IPS-18a (cell line): ENCODE results near the gene OLA1.

ENCODE experiments used
- H3K27ac ChIP-seq: one replicate; pipeline ENCODE4 v1.5.1; 2013; ENCODE audit warnings: low read length
- H3K27me3 ChIP-seq: one replicate; pipeline ENCODE4 v1.6.1; 2013; ENCODE audit warnings: mild to moderate bottlenecking, low read length; ENCODE audit not compliant: control insufficient read depth, insufficient read depth
- H3K36me3 ChIP-seq: one replicate; pipeline ENCODE4 v1.6.1; 2013; ENCODE audit warnings: low read depth, low read length; ENCODE audit not compliant: control insufficient read depth
- H3K4me1 ChIP-seq: one replicate; pipeline ENCODE4 v1.6.1; 2013; ENCODE audit warnings: low read depth, low read length; ENCODE audit not compliant: control insufficient read depth
- H3K4me3 ChIP-seq: one replicate; pipeline ENCODE4 v1.5.1; 2013; ENCODE audit warnings: low read length
- H3K9ac ChIP-seq: one replicate; pipeline ENCODE4 v1.6.1; 2013; ENCODE audit warnings: mild to moderate bottlenecking, low read length, moderate library complexity
- H3K9me3 ChIP-seq: one replicate; pipeline ENCODE4 v1.6.1; 2013; ENCODE audit warnings: low read depth, low read length; ENCODE audit not compliant: control insufficient read depth

OLA1 gene

DNA sequence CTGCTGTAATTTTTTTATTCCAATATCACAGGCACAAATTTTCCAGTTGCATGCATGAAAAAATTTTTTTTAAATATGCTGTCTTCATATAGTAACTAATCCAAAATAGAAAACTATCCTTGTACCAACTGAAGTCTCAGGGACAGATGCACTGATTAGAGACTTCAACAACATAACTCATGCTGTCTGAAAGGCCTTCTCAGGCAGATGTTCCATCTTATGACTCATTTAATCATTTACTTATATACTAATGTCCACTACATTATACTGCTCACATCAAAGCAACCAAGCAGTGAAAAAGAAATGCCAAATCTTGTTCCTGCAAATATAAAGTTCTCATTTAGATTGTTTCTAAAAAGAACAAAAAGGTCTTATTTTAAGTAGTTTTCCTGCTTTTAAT is 53.1 kb downstream of the OLA1 start:
- peaks cover 16% of the 10 kb centered on the region for H3K4me1 ChIP-seq
- H3K36me3 ChIP-seq: no peaks in the 10 kb centered on the region
- no peaks in the 10 kb centered on the region for H3K9me3 ChIP-seq
- no peak overlapping the region for H3K27ac ChIP-seq
- no peaks in the 10 kb centered on the region for H3K27me3 ChIP-seq
- no peak overlapping the region for H3K9ac ChIP-seq
- H3K4me3 ChIP-seq: no peak overlapping the region

DNA sequence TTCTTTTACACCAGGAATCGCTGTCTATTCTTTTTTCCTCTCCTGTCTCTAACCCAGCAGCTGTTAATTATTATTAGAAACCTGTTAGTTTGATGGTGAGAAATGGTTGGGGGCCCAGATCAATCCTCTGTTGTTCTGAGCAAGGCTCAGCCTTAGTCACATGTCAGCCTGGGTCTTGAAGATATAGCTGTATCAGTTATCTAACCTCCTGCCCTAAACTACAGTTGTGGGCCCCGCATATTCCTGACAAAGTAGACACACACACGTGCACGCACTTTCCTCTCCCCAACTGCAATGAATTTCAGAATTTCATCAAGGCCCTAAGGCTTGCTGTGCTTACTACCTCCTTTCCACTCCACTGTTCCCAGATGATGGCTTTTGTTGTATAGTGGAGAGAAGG is 54.6 kb downstream of the OLA1 start:
- H3K4me3 ChIP-seq: no peak overlapping the region
- H3K4me1 ChIP-seq: peaks cover 3% of the 10 kb centered on the region
- no peak overlapping the region for H3K9ac ChIP-seq
- H3K27me3 ChIP-seq: no peaks in the 10 kb centered on the region
- no peaks in the 10 kb centered on the region for H3K36me3 ChIP-seq
- no peaks in the 10 kb centered on the region for H3K9me3 ChIP-seq
- no peak overlapping the region for H3K27ac ChIP-seq

DNA sequence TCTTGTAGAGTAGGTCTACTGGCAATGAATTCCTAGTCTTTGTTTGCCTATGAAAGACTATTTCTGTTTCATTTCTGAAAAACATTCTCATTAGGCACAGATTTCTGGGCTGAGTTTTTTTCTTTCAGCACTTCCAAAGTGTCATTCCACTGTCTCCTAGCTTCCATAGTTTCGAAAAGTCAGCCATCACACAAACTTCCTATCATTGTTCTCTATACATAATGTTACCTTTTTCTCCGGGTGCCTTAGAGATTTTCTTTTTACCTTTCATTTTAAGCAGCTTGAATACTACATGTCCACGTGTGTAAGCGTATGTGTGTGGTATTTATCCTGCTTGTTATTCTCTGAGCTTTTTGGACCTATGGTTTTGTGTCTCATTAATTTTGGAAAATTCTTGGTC is 55.7 kb downstream of the OLA1 start:
- Histone ChIP-seq H3K9me3 (no peaks in the 10 kb centered on the region), H3K4me1 (peaks cover 1% of the 10 kb centered on the region), H3K9ac (no peak overlapping the region), H3K36me3 (no peaks in the 10 kb centered on the region), H3K4me3 (no peak overlapping the region), H3K27me3 (no peaks in the 10 kb centered on the region), H3K27ac (no peak overlapping the region)

DNA sequence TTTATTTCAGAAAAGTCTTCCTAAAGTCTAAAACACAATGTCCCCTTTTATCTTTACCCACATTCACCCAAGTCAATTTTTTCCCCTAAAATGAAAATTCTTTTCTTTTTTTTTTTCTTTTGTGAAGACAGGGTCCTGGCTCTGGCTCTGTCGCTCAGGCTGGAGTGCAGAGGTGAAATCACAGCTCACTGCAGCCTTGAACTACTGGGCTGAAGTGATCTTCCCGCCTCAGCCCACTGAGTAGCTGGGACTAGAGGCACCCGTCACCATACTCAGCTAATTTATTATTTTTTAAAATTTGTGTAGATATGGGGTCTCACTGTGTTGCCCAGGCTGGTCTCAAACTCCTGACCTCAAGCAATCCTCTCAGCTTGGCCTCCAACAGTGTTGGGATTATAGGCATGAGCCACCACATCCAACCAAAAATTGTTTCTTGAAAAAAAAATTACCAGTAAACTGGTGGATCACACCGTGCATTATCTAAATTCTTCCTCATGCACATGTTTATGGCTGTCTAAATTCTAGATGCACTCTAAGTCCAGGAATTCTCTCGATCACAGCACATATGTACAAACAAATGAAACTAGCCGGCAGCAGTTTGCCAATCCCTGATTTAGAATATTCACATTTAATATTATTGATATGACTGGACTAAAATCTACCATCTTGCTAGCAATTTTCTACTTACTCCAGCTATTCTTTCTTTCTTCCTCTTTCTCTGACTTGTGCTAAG is 56.8 kb downstream of the OLA1 start:
- no peak overlapping the region for H3K4me3 ChIP-seq
- no peaks in the 10 kb centered on the region for H3K4me1 ChIP-seq
- H3K9ac ChIP-seq: no peak overlapping the region
- no peaks in the 10 kb centered on the region for H3K36me3 ChIP-seq
- H3K9me3 ChIP-seq: no peaks in the 10 kb centered on the region
- no peak overlapping the region for H3K27ac ChIP-seq
- H3K27me3 ChIP-seq: no peaks in the 10 kb centered on the region

DNA sequence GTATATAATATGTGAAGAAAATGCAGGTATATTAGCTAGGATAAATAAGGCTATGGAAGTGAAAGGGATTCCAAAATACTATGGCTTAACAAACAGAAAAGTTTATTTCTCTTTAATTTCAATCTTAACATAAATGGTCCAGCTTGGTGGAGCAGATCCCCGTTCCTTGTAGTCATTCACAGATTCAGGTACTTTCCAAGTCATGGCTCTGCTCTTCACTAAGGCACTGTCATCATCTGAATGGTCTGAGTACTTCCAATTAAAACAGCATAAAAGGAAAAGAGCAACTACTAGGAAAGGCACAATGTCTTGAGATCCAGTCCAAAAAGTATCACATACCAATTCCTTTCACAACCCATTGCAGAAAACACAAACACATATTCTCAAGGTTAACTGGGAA is 63.4 kb downstream of the OLA1 start:
- no peak overlapping the region for H3K4me3 ChIP-seq
- no peaks in the 10 kb centered on the region for H3K4me1 ChIP-seq
- no peaks in the 10 kb centered on the region for H3K27me3 ChIP-seq
- no peaks in the 10 kb centered on the region for H3K9me3 ChIP-seq
- no peak overlapping the region for H3K9ac ChIP-seq
- H3K27ac ChIP-seq: no peak overlapping the region
- H3K36me3 ChIP-seq: no peaks in the 10 kb centered on the region

DNA sequence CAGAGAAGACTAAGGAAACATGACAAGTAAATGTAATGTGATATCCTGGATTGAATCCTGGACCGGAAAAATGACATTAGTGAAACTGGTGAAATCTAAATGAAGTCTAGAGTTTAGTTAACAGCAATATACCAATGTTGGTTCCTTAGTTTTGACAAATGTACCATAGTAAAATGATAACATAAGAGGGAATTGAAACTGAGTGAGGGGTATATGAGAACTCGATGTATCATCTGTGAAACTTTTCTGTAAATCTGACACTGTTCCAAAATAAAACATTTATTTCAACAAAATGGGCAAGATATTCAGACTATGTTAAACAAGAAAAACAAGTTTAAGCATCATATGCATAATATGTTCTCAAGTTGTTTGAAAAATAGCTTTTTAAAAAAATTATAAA is 63.8 kb downstream of the OLA1 start:
- H3K27ac ChIP-seq: no peak overlapping the region
- no peaks in the 10 kb centered on the region for H3K27me3 ChIP-seq
- H3K4me1 ChIP-seq: no peaks in the 10 kb centered on the region
- H3K9ac ChIP-seq: no peak overlapping the region
- H3K36me3 ChIP-seq: no peaks in the 10 kb centered on the region
- no peaks in the 10 kb centered on the region for H3K9me3 ChIP-seq
- H3K4me3 ChIP-seq: no peak overlapping the region

DNA sequence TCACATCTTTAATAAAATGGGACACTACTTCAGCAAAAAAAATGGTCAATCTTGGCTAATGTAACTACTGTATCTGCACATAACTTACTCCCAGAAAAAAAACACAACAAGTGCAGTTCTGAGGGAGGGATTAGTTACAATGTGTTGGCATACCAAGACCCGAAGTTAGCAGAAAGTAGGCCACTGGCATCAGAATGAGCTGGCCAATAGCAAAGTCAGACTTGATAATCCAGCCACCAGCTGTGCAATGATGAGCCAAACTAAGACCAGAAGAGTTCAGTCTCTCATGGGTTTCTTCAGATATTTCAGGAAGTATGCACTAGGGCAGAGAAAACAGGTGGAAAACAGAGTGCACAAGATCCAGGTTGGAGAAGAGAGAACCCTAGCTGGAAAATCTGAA is 65.3 kb downstream of the OLA1 start:
- H3K36me3 ChIP-seq: no peaks in the 10 kb centered on the region
- no peaks in the 10 kb centered on the region for H3K9me3 ChIP-seq
- no peak overlapping the region for H3K27ac ChIP-seq
- no peak overlapping the region for H3K4me3 ChIP-seq
- H3K9ac ChIP-seq: no peak overlapping the region
- H3K4me1 ChIP-seq: no peaks in the 10 kb centered on the region
- no peaks in the 10 kb centered on the region for H3K27me3 ChIP-seq

DNA sequence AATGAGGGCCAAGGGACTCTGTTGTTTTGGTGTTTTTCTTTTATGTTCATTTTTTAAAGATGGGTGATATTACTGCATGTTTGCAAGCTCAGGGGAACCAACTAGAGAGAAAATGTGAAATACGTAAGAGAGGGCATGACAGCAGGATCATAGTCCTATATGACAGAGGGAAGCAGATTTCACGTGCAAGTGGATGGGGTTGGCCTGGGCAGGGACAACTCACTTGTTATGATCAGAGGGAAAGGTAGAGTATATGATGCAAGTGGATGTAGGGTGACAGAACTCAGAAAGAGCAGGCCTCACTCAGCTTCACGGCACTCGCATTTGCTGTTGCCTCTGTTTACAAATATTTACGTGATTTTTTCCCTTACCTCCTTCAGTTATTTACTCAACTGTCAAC is 67.0 kb downstream of the OLA1 start:
- no peaks in the 10 kb centered on the region for H3K4me1 ChIP-seq
- no peak overlapping the region for H3K27ac ChIP-seq
- no peaks in the 10 kb centered on the region for H3K9me3 ChIP-seq
- no peak overlapping the region for H3K9ac ChIP-seq
- no peaks in the 10 kb centered on the region for H3K27me3 ChIP-seq
- no peaks in the 10 kb centered on the region for H3K36me3 ChIP-seq
- no peak overlapping the region for H3K4me3 ChIP-seq

DNA sequence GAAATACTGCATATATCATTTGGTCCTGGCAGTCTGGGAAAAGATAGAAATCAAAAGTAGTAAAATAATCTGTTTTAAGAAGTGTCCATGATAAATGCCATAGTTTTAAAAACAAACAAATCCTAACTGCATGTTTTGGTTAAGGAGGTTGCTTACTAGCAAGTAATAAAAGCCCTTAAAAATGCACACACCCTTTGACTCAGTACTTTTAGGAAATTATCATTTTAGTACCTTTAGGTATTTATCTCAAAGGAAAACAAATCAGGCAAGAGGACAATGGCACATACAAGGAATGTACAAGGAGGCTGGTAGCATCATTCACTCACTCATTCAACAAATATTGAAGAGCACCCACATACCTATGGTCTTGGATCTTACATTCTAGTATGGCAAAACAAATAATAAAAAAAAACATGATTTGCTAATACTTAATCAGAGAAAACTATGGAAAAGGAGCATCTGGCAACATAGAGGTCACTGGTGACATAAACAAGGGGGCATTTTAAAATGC is 67.6 kb downstream of the OLA1 start:
- Histone ChIP-seq H3K9me3 (peaks cover under 1% of the 10 kb centered on the region), H3K36me3 (no peaks in the 10 kb centered on the region), H3K27ac (no peak overlapping the region)

DNA sequence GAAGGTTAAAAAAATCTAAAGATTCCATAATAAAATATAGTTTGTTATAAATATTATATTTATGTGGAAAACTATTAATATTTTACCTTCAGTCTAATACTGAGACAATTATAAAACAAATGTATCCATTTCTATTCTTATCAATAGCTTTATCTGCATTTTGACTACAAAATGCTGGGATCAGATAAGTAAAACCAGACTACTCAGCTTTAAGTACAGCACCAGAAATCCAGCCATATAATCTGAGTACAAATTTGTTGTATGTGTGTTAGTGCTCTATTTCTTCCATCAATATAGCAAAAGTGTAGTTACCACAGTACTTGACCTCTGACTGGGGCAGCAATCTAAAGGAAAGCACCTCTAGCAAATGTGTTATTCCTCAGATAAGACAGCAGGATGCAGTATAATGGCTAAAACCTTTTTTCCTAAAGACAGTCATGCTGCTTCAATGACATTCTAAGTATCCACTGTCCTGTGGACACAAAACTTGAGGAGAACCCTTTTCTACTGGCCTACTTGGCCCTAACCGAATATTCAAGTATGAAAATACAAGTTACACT is 68.1 kb downstream of the OLA1 start:
- H3K9me3 ChIP-seq: peaks cover 6% of the 10 kb centered on the region
- H3K4me1 ChIP-seq: no peaks in the 10 kb centered on the region
- no peak overlapping the region for H3K27ac ChIP-seq
- no peak overlapping the region for H3K4me3 ChIP-seq
- no peaks in the 10 kb centered on the region for H3K36me3 ChIP-seq
- no peak overlapping the region for H3K9ac ChIP-seq
- H3K27me3 ChIP-seq: no peaks in the 10 kb centered on the region

More for the DNA sequence above, 67.6 kb downstream of the OLA1 start:
- Histone ChIP-seq H3K9ac (no peak overlapping the region), H3K4me3 (no peak overlapping the region), H3K27me3 (no peaks in the 10 kb centered on the region), H3K4me1 (no peaks in the 10 kb centered on the region)

DNA sequence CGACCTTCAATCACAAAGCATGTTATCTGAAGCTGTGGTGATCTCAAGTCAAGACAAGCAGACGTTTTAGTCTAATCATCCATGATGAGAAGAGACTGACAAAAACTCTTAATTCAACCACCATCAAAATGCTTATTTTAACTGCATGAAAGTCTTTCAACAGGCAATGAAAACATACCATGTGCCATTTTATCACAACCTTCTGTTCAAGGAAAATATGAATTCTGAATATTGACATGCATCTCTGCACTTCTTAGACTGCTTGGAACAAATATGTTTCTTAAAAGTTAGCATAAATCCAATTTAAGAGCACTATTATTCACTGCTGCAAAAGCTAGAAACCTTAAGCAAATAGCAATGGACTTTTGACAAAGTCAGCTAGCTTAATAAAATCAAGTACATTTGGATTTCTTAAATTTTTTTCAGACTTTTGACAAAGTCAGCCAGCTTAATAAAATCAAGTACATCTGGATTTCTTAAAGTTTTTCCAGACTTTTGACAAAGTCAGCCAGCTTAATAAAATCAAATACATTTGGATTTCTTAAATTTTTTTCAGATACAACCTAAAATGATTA is 70.9 kb downstream of the OLA1 start:
- Histone ChIP-seq H3K27ac (no peak overlapping the region), H3K27me3 (no peaks in the 10 kb centered on the region), H3K4me1 (no peaks in the 10 kb centered on the region), H3K9ac (no peak overlapping the region), H3K4me3 (no peak overlapping the region), H3K36me3 (no peaks in the 10 kb centered on the region), H3K9me3 (peaks cover 9% of the 10 kb centered on the region)

DNA sequence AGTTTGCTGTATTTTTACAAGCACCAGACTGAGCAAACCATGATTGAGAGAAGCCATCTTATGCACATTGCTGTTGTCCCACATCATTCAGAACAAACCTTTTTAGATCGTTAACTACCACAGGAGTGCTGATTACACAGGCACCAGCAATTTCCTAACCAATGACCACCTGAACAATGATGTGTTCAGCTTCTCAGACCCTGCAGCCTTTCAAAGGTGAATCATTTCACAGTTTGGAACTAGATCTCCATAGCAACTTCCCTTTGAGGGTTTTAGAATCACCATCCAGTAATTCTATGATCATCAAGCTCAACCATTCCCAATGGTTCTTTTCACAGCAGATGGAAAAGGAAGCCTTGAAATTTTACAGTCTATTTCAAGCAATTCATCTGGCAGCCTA is 71.4 kb downstream of the OLA1 start:
- Histone ChIP-seq H3K9me3 (peaks cover 9% of the 10 kb centered on the region), H3K36me3 (no peaks in the 10 kb centered on the region), H3K27me3 (no peaks in the 10 kb centered on the region), H3K4me1 (no peaks in the 10 kb centered on the region), H3K27ac (no peak overlapping the region), H3K4me3 (no peak overlapping the region), H3K9ac (no peak overlapping the region)
